NCI-H1105 (cell line): Measurements from ENCODE around the gene TRMT2A.
"Not testable (repeated sequence)": the region's sequence is repeated elsewhere in the genome, so short reads cannot be mapped to it uniquely, and the experiment has no call there.

ENCODE experiments used
- DNase-seq: peaks from one replicate; lab custom pipeline; 2025; lab: John Stamatoyannopoulos, UW

Gene TRMT2A

GRCh38 chr22:20086101-20086599 is 30.9 kb downstream of the TRMT2A start:
- DNase-seq, result no peak

DNA sequence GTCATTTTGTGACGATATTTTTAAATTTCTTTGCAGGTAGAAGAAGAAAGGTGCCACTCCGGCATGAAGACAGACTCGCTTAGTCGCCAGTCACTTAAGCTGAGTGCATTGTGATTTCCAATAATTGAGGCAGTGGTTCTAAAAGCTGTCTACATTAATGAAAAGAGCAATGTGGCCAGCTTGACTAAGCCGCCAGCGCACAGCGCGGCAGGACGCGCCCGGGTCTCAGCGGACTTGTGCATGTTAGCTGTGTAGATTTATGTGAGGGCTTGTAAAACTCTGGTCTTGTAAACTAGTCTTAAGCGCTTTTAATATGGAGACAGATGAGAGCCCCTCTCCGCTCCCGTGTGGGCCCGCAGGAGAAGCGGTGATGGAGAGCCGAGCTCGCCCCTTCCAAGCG is 31.4 kb downstream of the TRMT2A start:
- DNase-seq, result no peak

- no peak for DNase-seq
These were observed 32.2 kb downstream of the TRMT2A start for GRCh38 chr22:20084547-20085413.

DNA sequence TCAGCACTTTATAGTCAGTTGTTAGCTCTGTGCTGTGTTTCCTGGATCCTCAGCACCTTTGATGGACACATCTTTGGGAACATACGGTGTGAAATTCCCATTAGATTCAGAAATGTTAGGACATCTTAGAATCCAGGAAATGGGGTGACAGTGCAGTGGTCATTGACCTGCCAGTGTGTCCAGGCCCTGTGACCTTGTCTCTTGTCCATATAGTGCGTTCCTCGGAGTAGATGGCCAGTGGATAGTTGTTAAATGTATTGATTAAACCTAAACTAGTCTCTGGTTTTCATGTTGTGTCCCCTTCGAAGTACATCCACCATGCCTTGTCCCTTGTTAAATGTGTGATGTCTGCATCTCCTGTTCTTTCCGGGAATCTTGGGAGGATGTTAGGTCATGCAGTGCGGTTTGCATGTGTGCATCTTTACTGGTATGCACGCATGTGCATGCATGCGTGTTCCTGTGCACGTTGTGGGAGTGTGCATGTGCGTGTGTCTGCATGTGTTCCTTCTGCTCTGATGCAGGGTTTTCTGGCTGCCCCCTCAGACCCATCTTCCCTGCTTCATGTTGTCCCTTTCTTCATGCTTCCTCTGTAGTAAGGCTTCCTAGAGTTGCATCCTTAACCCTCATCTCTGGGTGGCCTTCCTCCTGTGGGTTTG is 33.0 kb downstream of the TRMT2A start:
- no peak for DNase-seq

GRCh38 chr22:20083157-20083890 is 33.7 kb downstream of the TRMT2A start:
- DNase-seq, result no peak

GRCh38 chr22:20080776-20081654 is 36.0 kb downstream of the TRMT2A start:
- no peak for DNase-seq

DNA sequence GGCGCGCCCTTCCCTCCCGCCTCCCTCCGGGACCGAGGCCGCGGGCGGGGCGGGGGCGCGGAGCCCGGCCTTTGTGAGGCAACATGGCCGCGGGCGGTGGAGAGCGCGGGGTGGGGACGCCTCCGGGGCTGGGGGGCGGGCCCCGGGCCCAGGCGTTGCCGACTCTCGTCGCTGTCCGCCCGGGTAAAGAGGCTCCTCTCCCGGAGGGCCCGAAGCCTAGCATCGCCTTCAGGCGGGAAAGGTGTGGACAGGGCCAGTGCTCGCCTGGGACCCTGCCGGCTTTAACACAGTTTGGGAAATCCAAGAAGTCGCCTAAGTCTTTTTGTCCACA is 36.6 kb downstream of the TRMT2A start:
- DNase-seq, result peak; percentile 30

GRCh38 chr22:20079745-20080444 is 37.1 kb downstream of the TRMT2A start, which contains the start of gene DGCR8:
TSS of gene DGCR8 (plus strand) at chr22:20080241. CDS start at chr22:20085964, 5,723 bp downstream.
- peak; percentile 93 for DNase-seq

DNA sequence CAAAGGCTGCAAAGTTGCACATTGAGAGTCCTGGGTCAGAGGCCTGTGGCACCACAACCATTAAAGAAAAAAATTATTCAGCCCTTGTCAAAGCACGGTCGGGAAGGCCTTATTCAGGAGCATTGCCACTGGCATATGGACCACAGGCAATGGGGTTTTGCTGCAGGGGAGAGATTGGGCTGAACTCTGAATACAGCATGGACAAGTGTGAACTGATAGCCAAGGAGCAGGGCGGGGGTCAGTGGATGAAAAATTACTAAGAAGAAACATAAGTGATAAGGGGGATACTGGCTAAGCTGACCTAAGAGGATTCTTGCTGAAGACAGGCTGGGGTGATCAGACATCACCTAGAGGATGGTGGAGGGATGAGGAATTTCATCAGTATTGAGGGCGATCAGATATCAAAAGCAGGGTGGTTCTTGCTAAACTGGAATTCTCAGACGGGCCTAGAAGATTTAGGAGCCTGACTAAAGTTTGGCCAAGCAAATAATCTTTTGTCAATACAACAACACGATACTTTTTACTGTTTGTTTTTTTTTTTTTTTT is 40.3 kb downstream of the TRMT2A start:
- no peak for DNase-seq

DNA sequence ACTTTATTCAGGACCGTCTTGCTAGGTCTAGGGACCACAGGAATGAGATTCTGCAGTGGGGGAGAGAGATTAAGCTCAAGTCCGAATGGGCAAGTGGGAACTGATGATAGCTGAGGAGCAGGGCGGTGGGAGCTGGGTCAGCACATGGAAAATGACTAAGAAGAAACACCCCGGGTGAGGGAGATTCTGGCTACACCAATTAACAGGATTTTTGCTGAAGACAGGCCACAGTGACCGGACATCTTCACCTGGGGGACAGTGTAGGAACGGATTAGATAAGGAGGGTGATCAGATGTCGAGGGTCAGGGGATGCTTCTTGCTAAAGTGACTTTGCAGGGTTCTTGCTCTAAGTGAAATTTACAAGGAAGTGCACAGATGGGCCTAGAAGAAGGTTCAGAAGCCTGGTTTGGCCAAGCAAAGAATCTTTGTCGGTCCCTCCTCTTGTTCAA is 45.5 kb downstream of the TRMT2A start:
- DNase-seq, result no peak

DNA sequence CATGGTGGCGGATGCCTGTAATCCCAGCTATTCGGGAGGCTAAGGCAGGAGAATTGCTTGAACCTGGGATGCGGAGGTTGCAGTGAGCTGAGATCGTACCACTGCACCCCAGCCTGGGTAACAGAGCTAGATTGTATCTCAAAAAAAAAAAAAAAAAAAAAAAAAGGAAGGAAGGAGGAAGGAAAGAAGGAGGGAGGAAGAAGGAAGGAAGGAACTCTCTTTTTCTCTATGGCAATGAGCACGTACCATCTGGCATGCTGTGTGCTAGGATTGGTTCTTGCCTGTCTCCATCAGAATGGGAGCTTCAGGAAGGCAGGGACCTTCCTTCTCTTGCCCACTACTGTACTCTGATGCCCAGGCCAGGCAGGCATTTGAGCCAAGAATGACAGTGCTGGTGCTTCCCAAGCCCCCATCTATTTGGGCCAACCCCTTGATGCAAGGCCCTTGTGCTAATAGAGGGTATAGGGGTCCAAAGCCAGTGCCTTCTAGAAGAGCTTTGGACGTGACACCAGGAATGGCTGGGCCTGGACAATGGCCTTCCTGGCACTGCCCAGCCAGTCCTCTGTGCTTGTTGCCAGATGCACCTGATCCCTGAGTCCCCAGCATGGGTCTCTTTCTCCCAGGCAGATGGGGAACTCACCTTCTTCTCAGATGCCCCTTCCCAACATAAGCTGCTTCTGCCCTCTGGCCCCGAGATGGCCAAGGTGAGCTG is 47.5 kb downstream of the TRMT2A start:
- DNase-seq, result no peak

DNA sequence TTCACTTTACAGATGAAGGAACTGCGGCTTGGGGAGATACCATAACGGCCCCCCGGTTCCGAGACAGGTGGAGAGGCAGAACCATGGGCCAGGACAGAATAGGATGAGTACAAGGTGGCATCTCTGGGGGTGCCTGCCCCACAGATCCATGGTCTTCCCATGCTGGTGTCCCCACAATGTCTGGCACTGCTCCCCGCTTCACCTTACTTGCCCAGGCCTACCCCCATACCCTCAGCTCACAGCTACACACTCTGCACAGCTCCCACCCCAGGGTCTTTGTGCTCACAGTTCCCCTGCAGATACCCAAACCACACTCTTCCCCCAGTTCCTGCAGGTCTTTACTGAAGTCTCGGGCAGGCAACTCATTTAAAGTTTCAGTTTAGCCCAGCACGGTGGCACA is 48.4 kb downstream of the TRMT2A start:
- no peak for DNase-seq

DNA sequence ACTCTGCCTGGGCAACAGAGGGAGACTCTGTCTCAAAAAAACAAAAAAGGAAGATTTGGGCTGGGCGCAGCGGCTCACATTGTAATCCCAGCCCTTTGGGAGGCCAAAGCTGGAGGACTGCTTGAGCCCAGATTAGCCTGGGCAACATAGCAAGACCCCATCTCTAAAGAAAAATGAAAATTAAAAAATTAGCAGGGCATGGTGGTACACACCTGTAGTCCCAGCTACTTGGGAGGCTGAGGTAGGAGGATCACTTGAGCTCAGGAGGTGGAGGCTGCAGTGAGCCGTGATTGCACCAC is 49.7 kb downstream of the TRMT2A start:
- DNase-seq, result not testable (repeated sequence)

GRCh38 chr22:20066617-20067383 is 50.2 kb downstream of the TRMT2A start:
- no peak for DNase-seq

DNA sequence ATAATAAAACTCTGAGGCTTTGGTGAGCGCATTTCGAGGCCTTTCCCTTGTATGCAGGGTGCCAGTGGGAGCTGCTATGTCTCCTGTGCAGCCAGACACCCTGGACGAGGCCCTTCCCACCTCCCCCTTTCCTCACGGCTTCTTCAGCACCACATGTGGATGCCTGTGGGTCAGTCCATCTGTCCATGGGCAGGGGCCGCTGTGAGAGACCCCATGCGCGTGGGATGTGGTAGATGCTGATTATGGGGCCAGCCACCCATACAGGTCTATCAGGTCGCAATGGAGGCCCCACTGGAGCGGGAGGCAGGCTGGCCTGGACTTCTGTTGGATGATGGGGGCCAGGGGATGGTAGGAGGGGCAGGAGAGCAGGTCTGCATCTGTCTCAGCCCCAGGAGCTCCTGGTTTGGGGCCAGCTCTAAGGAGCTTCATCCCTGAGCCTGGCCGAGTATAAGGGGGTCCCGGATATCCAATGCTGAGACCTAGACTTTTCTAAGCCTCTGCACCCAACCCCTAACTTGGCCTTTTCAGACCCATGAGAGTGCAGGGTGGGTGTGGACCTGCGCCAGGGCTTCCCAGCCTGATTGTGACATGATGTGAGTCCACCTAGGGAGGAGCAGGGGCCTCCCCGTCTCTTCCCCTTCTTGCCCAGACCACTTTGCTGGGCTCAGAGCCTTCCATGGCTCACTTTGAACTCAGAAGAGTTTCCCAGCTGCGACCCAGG is 51.0 kb downstream of the TRMT2A start:
- no peak for DNase-seq

- DNase-seq, result no peak
These were observed 52.3 kb downstream of the TRMT2A start for GRCh38 chr22:20064545-20065262.

- no peak for DNase-seq
These were observed 52.9 kb downstream of the TRMT2A start for GRCh38 chr22:20064140-20064480.
